Hematopoietic multipotent progenitor cell treated with erythropoietin and hydrocortisone succinate and interleukin-3 and kit ligand, for 8 days (in vitro differentiated cells): ENCODE results near the gene EIF4A3.
"Not testable (repeated sequence)": the region's sequence is repeated elsewhere in the genome, so short reads cannot be mapped to it uniquely, and the experiment has no call there.

Experiments
- DNase-seq: peaks from one replicate; pipeline ENCODE4 v3.0.0-alpha.2; 2015

The EIF4A3 gene

GRCh38 chr17:80097844-80098691 lies 48.9 kb downstream of the EIF4A3 start:
- DNase-seq = no peak

GRCh38 chr17:80097127-80097621 lies 49.8 kb downstream of the EIF4A3 start:
- DNase-seq = no peak

GRCh38 chr17:80096561-80097021 lies 50.3 kb downstream of the EIF4A3 start:
- no peak for DNase-seq

DNA sequence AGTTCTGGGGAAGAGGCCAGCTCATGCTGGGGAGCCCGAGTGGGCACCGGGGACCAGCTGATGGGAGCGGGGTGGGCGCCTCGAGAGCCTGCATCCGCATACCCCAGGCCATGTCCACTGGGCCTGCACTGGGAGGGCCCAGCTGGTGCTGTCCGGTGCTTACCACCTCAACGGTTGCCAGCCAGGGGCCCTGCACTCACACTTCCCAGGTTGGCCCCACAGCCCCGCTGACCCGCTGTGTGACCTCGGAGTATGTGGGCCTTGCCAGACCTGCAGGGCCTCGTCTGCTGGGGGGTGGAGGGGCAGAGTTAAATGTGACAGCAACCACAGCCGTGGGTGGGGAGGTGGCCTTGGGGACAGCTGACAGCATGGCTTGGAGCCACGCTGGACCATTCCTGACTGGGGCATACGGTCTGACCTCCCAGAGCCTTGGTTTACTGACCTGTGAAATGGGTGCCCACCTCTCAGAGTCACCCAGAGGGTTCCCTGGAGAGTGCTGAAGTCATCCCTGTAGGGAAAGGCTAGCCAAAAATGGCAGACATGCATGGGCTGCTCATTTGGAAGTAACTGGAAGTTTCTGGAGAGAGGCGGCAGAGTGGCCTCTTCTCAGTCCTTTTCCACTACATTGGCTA lies 51.0 kb downstream of the EIF4A3 start:
- DNase-seq = no peak

GRCh38 chr17:80095038-80095843 lies 51.7 kb downstream of the EIF4A3 start:
- DNase-seq = no peak

GRCh38 chr17:80092959-80093358 lies 54.0 kb downstream of the EIF4A3 start:
- no peak for DNase-seq

GRCh38 chr17:80091376-80091775 lies 55.6 kb downstream of the EIF4A3 start:
- no peak for DNase-seq

- DNase-seq = not testable (repeated sequence)
Measured at GRCh38 chr17:80090164-80090563, 56.8 kb downstream of the EIF4A3 start.

GRCh38 chr17:80089762-80090161 lies 57.2 kb downstream of the EIF4A3 start:
- no peak for DNase-seq

DNA sequence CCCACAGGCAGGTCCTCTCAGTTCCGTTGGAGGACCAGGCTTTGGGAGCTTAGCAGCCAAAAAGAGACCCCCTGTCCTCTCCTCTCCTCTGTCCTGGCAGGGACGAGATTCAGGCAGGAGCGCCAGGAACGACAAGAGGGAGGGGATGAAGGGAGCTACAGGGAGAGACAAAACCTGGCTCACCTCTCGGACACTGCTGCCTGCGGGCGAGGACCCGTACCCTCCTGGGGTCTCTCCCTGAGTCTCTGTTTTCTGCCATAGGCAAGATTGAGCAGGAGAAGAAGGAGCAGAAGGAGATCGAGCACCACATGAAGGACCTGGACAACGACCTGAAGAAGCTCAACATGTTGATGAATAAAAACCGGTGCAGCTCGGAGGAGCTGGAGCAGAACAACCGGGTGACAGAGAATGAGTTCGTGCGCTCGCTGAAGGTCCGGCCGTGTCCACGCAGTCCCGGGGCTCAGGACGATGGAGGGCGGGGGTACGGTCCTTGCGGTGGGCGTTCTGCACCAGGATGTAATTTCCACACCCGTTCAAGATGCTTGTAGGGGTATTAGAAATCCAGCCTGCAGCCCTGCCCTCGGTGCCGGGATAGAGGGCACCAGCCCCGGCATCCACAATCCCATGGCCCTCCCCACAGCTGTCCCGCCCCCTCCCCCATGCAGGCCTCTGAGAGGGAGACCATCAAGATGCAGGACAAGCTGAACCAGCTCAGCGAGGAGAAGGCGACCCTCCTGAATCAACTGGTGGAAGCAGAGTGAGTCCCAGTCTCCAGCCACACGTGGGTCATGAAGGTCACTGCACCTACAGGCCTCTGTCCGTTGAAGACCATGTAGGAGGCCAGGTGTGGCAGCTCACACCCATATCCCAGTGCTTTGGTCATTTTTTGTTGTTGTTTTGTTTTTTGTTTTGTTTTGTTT lies 59.3 kb downstream of the EIF4A3 start:
- DNase-seq = no peak

DNA sequence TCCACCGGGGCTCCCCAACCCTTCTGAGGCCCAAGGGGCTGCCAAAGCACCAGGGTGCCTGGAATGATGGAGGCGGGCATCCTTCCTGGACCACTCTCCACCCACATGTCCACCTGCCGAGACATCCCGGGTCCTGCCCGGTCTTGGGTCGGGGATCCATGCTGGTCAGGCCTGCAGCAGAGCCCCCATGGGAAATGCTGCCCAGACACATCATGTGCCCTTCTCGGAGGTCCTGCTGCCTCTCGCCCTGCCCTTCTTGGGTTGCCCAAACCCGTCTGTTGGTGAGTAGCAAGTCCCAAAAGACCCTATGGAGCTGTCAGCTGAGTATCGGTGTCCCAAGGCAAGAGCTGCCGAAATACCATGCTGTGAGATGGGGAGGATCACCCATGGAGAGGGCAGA lies 60.3 kb downstream of the EIF4A3 start:
- DNase-seq = no peak

DNA sequence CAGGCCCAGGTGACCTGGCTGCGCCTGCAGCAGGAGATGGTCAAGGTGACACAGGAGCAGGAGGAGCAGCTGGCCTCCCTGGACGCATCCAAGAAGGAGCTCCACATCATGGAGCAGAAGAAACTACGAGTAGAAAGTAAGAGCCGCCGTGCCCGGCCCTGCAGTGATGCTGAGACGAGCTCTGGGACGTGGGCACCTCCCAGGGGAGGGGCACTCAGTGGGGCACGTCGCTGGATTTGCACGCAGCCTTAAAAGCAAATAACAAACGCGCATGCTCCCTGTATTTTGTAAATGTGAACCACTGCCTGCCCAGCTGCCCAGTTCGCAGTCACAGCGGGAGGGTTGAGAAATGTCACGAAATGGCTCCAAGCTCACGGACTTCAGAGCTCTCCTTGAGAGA lies 60.8 kb downstream of the EIF4A3 start:
- DNase-seq = no peak

DNA sequence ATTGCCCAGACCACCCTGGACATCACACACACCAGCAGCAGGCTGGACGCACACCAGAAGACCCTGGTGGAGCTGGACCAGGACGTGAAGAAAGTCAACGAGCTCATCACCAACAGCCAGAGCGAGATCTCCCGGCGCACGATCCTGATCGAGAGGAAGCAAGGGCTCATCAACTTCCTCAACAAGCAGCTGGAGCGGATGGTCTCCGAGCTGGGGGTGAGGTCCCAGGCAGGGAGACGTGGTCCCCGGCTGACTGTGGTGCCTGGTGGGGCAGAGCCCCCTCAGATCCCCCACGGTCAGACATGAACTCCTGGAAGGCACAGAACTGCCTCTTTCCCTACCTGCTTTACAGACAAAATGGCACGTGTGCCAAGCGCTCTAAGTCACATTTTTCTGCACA lies 62.2 kb downstream of the EIF4A3 start:
- DNase-seq = no peak
